Measurements from ENCODE around the gene GMCL1. TPM values are rescaled to one million over a fixed set of nuclear protein-coding genes. Genes with fewer than 3 reads are reported as not detected.

Gene GMCL1
- total RNA-seq, 1 experiment from 2014 or later = 12.7 TPM

DNA sequence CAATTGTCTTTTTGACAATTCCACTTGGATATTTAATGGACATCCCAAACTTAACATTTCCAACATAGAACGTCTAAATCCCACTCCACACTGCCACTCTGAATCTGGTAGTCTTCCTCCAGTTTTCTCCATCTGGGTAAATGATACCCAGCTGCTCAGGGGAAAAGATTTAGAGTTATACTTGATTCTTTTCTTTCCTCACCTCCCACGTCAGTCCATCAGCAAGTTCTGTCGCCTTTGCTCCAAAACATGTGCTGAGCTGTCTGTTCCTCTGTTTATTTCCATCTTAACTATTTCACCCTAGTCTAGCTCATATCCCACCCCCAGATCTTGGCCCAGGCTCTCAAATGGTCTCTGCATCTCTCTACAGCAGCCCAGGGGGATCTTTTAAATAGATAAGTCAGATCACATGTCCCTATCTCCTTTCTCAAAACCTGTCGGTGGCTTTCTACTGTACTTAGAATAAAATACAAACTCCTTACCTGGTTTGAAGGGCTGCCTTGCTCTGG is 43.4 kb upstream of the GMCL1 start:
- BruUV-seq (replicated peaks) = no TSS peak
- no peak for TF ChIP-seq EZH2 (IDR thresholded peaks at IDR 0.05; ENCODE audit: low read length, unreplicated experiment)
- no peak for TF ChIP-seq EZH2phosphoT487 (IDR thresholded peaks at IDR 0.05; ENCODE audit: borderline replicate concordance, low read length)
- TF ChIP-seq, protein P1, sequence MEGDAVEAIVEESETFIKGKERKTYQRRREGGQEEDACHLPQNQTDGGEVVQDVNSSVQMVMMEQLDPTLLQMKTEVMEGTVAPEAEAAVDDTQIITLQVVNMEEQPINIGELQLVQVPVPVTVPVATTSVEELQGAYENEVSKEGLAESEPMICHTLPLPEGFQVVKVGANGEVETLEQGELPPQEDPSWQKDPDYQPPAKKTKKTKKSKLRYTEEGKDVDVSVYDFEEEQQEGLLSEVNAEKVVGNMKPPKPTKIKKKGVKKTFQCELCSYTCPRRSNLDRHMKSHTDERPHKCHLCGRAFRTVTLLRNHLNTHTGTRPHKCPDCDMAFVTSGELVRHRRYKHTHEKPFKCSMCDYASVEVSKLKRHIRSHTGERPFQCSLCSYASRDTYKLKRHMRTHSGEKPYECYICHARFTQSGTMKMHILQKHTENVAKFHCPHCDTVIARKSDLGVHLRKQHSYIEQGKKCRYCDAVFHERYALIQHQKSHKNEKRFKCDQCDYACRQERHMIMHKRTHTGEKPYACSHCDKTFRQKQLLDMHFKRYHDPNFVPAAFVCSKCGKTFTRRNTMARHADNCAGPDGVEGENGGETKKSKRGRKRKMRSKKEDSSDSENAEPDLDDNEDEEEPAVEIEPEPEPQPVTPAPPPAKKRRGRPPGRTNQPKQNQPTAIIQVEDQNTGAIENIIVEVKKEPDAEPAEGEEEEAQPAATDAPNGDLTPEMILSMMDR (conservative IDR thresholded peaks at IDR 0.05; ENCODE audit: low read depth, low read length) = no peak
- POLR2A ChIA-PET (ENCODE audit: unreplicated experiment) = no interaction called here

DNA sequence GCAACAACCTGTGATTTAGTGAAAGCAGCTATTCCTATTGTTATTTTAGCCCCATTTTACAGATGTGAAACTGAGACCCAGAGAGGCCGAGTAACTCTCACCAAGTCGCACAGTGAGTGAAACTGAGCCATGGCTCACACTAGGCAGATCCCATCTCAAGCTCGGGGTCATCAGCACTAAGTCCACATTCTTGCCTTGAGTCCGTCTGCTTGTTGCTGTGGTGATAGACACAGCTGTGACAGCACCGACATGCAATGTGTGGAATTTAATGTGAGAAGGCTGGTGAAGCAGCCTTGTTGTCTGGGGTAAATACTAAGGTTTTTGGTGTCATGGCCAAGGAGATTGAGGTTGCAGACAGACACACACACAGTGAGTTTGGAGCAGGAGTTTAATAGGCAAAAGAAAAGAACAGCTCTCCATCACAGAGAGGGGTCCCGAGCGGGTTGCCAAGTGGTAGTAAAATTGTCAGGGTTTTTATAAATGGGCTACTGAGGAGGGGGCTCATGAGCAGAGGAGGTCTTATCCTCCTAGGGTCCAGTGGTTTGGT is 40.2 kb upstream of the GMCL1 start:
- CTCF ChIA-PET = no interaction called here
- Histone ChIP-seq H3K79me2 (ENCODE audit: low read length) (no peaks in the 10 kb centered on the region), H3K27me3 (ENCODE audit: low read length) (no peaks in the 10 kb centered on the region), H3K4me3 (ENCODE audit: low read length) (no peak overlapping the region), H3K9me2 (replicated peaks; ENCODE audit: low read length) (no peaks in the 10 kb centered on the region), H3K9ac (ENCODE audit: low read length) (no peak overlapping the region), H2AFZ (ENCODE audit: low read length) (no peak overlapping the region), H3K4me1 (ENCODE audit: insufficient read depth, low read length) (no peaks in the 10 kb centered on the region), H3F3A (ENCODE audit: low read length, unreplicated experiment) (no peaks in the 10 kb centered on the region), H3K4me2 (ENCODE audit: low read length) (no peak overlapping the region), H3K9me3 (ENCODE audit: low read length) (no peaks in the 10 kb centered on the region), H3K36me3 (ENCODE audit: low read depth, low read length) (no peaks in the 10 kb centered on the region; the same call in 1 of the 2 replicates), H4K20me1 (ENCODE audit: low read length) (no peaks in the 10 kb centered on the region), H3K27ac (ENCODE audit: low read length) (no peak overlapping the region)
- DNase-seq = no peak
- no peak for ATAC-seq
- no TSS peak for BruUV-seq (replicated peaks)
- intact Hi-C loops (cut with micrococcal nuclease) = no loop called here
- POLR2A ChIA-PET (ENCODE audit: unreplicated experiment) = interaction anchor here (0.6 kb wide), 1 partner anchor 10 kb away, joined by 20 read pairs; no protein-coding TSS in a partner anchor
- TF ChIP-seq, protein P1 (conservative IDR thresholded peaks at IDR 0.05; ENCODE audit: low read depth, low read length) = no peak
- TF ChIP-seq EZH2phosphoT487 (IDR thresholded peaks at IDR 0.05; ENCODE audit: borderline replicate concordance, low read length) (no peak), EZH2 (IDR thresholded peaks at IDR 0.05; ENCODE audit: low read length, unreplicated experiment) (no peak)

More for the DNA sequence above, 43.4 kb upstream of the GMCL1 start:
- H3K36me3 ChIP-seq (ENCODE audit: low read depth, low read length) = no peaks in the 10 kb centered on the region; the same call in 1 of the 2 replicates
- no peak overlapping the region for H3K9ac ChIP-seq (ENCODE audit: low read length)
- H3K27me3 ChIP-seq (ENCODE audit: low read length) = no peaks in the 10 kb centered on the region
- no peaks in the 10 kb centered on the region for H3K9me2 ChIP-seq (replicated peaks; ENCODE audit: low read length)
- CTCF ChIA-PET = no interaction called here
- ATAC-seq (no peak), DNase-seq (no peak)
- H3K27ac ChIP-seq (ENCODE audit: low read length) = no peak overlapping the region
- no peaks in the 10 kb centered on the region for H3F3A ChIP-seq (ENCODE audit: low read length, unreplicated experiment)
- no peak overlapping the region for H3K4me3 ChIP-seq (ENCODE audit: low read length)
- no peaks in the 10 kb centered on the region for H3K79me2 ChIP-seq (ENCODE audit: low read length)
- H3K9me3 ChIP-seq (ENCODE audit: low read length) = no peaks in the 10 kb centered on the region
- intact Hi-C loops (cut with micrococcal nuclease) = no loop called here
- H3K4me1 ChIP-seq (ENCODE audit: insufficient read depth, low read length) = peaks cover 9% of the 10 kb centered on the region
- H4K20me1 ChIP-seq (ENCODE audit: low read length) = no peaks in the 10 kb centered on the region
- H3K4me2 ChIP-seq (ENCODE audit: low read length) = no peak overlapping the region
- no peak overlapping the region for H2AFZ ChIP-seq (ENCODE audit: low read length)
